ENCODE results near the gene MAPK8IP3.

DNA sequence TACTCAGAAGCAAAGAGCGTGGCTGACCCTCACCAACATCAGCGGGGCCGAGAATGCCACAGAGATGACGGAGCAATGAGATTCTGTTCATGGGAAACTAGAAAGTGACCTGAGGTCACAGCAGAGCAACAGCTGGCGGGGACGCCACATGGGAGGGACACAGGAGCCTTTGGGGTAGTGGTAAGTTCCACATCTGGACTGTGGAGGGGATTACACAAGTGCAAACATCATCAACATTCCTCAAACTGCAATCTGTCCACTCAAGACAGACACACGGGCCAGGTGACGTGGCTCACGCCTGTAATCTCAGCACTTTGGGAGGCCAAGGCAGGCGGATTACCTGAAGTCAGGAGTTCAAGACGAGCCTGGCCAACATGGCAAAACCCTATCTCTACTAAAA, 109.5 kb downstream of the MAPK8IP3 start:
- TF ChIP-seq, protein P1, sequence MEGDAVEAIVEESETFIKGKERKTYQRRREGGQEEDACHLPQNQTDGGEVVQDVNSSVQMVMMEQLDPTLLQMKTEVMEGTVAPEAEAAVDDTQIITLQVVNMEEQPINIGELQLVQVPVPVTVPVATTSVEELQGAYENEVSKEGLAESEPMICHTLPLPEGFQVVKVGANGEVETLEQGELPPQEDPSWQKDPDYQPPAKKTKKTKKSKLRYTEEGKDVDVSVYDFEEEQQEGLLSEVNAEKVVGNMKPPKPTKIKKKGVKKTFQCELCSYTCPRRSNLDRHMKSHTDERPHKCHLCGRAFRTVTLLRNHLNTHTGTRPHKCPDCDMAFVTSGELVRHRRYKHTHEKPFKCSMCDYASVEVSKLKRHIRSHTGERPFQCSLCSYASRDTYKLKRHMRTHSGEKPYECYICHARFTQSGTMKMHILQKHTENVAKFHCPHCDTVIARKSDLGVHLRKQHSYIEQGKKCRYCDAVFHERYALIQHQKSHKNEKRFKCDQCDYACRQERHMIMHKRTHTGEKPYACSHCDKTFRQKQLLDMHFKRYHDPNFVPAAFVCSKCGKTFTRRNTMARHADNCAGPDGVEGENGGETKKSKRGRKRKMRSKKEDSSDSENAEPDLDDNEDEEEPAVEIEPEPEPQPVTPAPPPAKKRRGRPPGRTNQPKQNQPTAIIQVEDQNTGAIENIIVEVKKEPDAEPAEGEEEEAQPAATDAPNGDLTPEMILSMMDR (IDR thresholded peaks at IDR 0.05), result no peak
- TF ChIP-seq POLR2A (IDR thresholded peaks at IDR 0.05) (no peak), POLR2AphosphoS5 (IDR thresholded peaks at IDR 0.05; ENCODE audit: insufficient read depth in 1 of 2, low read depth in 1 of 2) (no peak)
